Measurements from ENCODE around the gene MAB21L2. TPM values are rescaled to one million over a fixed set of nuclear protein-coding genes. Genes with fewer than 3 reads are reported as not detected.
A peak's percentile ranks its signal among the peaks of the same experiment; 100 is the strongest.

The MAB21L2 gene
- polyA plus RNA-seq, 1 donor from 2014 or later = 1.6 TPM

- H3K27ac ChIP-seq (ENCODE audit: low read length) = no peak overlapping the region
- H3K79me2 ChIP-seq (replicated peaks; ENCODE audit: insufficient read depth, low read length) = no peaks in the 10 kb centered on the region
- no peaks in the 10 kb centered on the region for H3F3A ChIP-seq (ENCODE audit: insufficient read depth, low read length, poor library complexity, severe bottlenecking)
- peak overlapping the region; percentile 54 for H3K4me3 ChIP-seq (ENCODE audit: low read length)
- TF ChIP-seq EZH2 (IDR thresholded peaks at IDR 0.05; ENCODE audit: borderline replicate concordance, insufficient read depth, low read length, poor library complexity, severe bottlenecking) = no peak
- TF ChIP-seq SMC3 (conservative IDR thresholded peaks at IDR 0.05; ENCODE audit: poor library complexity) = no peak
- TF ChIP-seq EP300 (conservative IDR thresholded peaks at IDR 0.05; ENCODE audit: poor library complexity, severe bottlenecking) = no peak
- TF ChIP-seq TAF1 (IDR thresholded peaks at IDR 0.05; ENCODE audit: low read depth) = no peak
- no peak for TF ChIP-seq REST (IDR thresholded peaks at IDR 0.05; ENCODE audit: borderline replicate concordance)
- TF ChIP-seq MXI1 (conservative IDR thresholded peaks at IDR 0.05; ENCODE audit: poor library complexity, severe bottlenecking) = no peak
- TF ChIP-seq RAD21 (conservative IDR thresholded peaks at IDR 0.05) = no peak
- peak; percentile 25 for TF ChIP-seq POLR2AphosphoS5 (IDR thresholded peaks at IDR 0.05)
- TF ChIP-seq CTCF (IDR thresholded peaks at IDR 0.05; ENCODE audit: poor library complexity, severe bottlenecking) = no peak
- no peak overlapping the region for H3K4me2 ChIP-seq (ENCODE audit: low read length)
- H3K36me3 ChIP-seq (ENCODE audit: insufficient read depth, low read length) = no peaks in the 10 kb centered on the region
- H3K9me2 ChIP-seq (ENCODE audit: insufficient read depth, low read length) = no peaks in the 10 kb centered on the region
- H3K9me3 ChIP-seq (ENCODE audit: low read length) = no peaks in the 10 kb centered on the region
- H3K27me3 ChIP-seq (ENCODE audit: insufficient read depth, low read depth, low read length) = peaks cover 99% of the 10 kb centered on the region
- H3K9ac ChIP-seq (ENCODE audit: low read length) = no peak overlapping the region
- no peak overlapping the region for H2AFZ ChIP-seq (ENCODE audit: low read depth, low read length)
- H4K20me1 ChIP-seq (ENCODE audit: insufficient read depth) = no peaks in the 10 kb centered on the region
Measured at GRCh38 chr4:150578745-150579501, 3.0 kb upstream of the MAB21L2 start.

- H3K9ac ChIP-seq (ENCODE audit: low read length) = no peak overlapping the region
- no peak overlapping the region for H2AFZ ChIP-seq (ENCODE audit: low read depth, low read length)
- H3K9me3 ChIP-seq (ENCODE audit: low read length) = no peaks in the 10 kb centered on the region
- no peaks in the 10 kb centered on the region for H3K9me2 ChIP-seq (ENCODE audit: insufficient read depth, low read length)
- no peak overlapping the region for H3K4me2 ChIP-seq (ENCODE audit: low read length)
- H3K36me3 ChIP-seq (ENCODE audit: insufficient read depth, low read length) = no peaks in the 10 kb centered on the region
- peak overlapping the region; percentile 54 for H3K4me3 ChIP-seq (ENCODE audit: low read length)
- peak; percentile 38 for TF ChIP-seq POLR2AphosphoS5 (IDR thresholded peaks at IDR 0.05)
- peak; percentile 91 for TF ChIP-seq EZH2 (IDR thresholded peaks at IDR 0.05; ENCODE audit: borderline replicate concordance, insufficient read depth, low read length, poor library complexity, severe bottlenecking)
- no peak for TF ChIP-seq CTCF (IDR thresholded peaks at IDR 0.05; ENCODE audit: poor library complexity, severe bottlenecking)
- no peaks in the 10 kb centered on the region for H3F3A ChIP-seq (ENCODE audit: insufficient read depth, low read length, poor library complexity, severe bottlenecking)
- peaks cover 99% of the 10 kb centered on the region for H3K27me3 ChIP-seq (ENCODE audit: insufficient read depth, low read depth, low read length)
- H3K79me2 ChIP-seq (replicated peaks; ENCODE audit: insufficient read depth, low read length) = no peaks in the 10 kb centered on the region
- H3K27ac ChIP-seq (ENCODE audit: low read length) = no peak overlapping the region
- H4K20me1 ChIP-seq (ENCODE audit: insufficient read depth) = no peaks in the 10 kb centered on the region
Measured at GRCh38 chr4:150579551-150580234, 2.3 kb upstream of the MAB21L2 start.

All from neural cell (in vitro differentiated cells).